OCI-LY3 (cell line): ENCODE results near the gene KCNK13.

ENCODE experiments used
- CTCF ChIP-seq: fragments of 200-600, 300-600 bp; sonication (generic); IDR thresholded peaks from 2 replicates; pipeline ENCODE4 v1.5.1; 2014; ENCODE audit warnings: antibody characterized with exemption, low read length, low read depth
- EZH2phosphoT487 ChIP-seq: fragments of 200-600 bp; shearing (Covaris generic); IDR thresholded peaks from 2 replicates; pipeline ENCODE4 v1.6.1; 2018; ENCODE audit warnings: antibody characterized with exemption, mixed run types, low read depth

- TF ChIP-seq CTCF (no peak), EZH2phosphoT487 (no peak)
These were observed 129.8 kb downstream of the KCNK13 start for GRCh38 chr14:90191585-90191984.
